Activated B cell treated with CpG ODN at 0.5 μM for 24 hours (primary cell): ENCODE measurements around the gene FAAP20. TPM values are rescaled to one million over a fixed set of nuclear protein-coding genes. Genes with fewer than 3 reads are reported as not detected.
"Not testable (repeated sequence)": the region's sequence is repeated elsewhere in the genome, so short reads cannot be mapped to it uniquely, and the experiment has no call there.

Source experiments
- ATAC-seq: fragments of 200-7000 bp; cut with Tn5 transposase; one replicate; pipeline ENCODE4 v1.10.0; 2021; ENCODE audit warnings: low read depth, mild to moderate bottlenecking, moderate library complexity
- CTCF ChIA-PET: fragments of 350-600 bp; sonication (Branson Sonifier 250); formaldehyde crosslinking; loops from one replicate; lab custom pipeline; 2021; ENCODE audit warnings: antibody characterized with exemption; lab: Charles Lee
- POLR2A ChIA-PET: fragments of 350-600 bp; sonication (Branson Sonifier 250); formaldehyde crosslinking; loops from one replicate; lab custom pipeline; 2021; ENCODE audit warnings: antibody characterized with exemption; lab: Charles Lee
- DNase-seq: peaks from one replicate; pipeline ENCODE4 v3.0.0; 2022
- H3K27ac Mint-ChIP-seq: one replicate; pipeline ENCODE4 v1.8.0; 2020; ENCODE audit warnings: mixed read lengths
- H3K27me3 Mint-ChIP-seq: one replicate; pipeline ENCODE4 v1.8.0; 2021; ENCODE audit warnings: mixed read lengths
- H3K36me3 Mint-ChIP-seq: one replicate; pipeline ENCODE4 v1.8.0; 2021; ENCODE audit warnings: low read depth, mixed read lengths
- H3K4me1 Mint-ChIP-seq: one replicate; pipeline ENCODE4 v1.8.0; 2021; ENCODE audit warnings: mixed read lengths
- H3K4me3 Mint-ChIP-seq: one replicate; pipeline ENCODE4 v1.8.0; 2020; ENCODE audit warnings: mild to moderate bottlenecking, mixed read lengths
- H3K9me3 Mint-ChIP-seq: one replicate; pipeline ENCODE4 v1.8.0; 2020; ENCODE audit warnings: mixed read lengths
- CTCF ChIP-seq: fragments of 200-600 bp; IDR thresholded peaks from one replicate; pipeline ENCODE4 v1.8.0; 2022; ENCODE audit warnings: antibody characterized with exemption, mild to moderate bottlenecking
- intact Hi-C: fragments of 100-400 bp; cut with micrococcal nuclease; formaldehyde crosslinking; loops from one replicate; pipeline ENCODE4 v1.15.1; 2024
- total RNA-seq: library from RNA; stranded (reverse); gene quantifications from 2 replicates; pipeline ENCODE4 v1.2.3, GENCODE V29; 2022

The FAAP20 gene
- total RNA-seq, 1 donor from 2014 or later: 73.7 TPM

DNA sequence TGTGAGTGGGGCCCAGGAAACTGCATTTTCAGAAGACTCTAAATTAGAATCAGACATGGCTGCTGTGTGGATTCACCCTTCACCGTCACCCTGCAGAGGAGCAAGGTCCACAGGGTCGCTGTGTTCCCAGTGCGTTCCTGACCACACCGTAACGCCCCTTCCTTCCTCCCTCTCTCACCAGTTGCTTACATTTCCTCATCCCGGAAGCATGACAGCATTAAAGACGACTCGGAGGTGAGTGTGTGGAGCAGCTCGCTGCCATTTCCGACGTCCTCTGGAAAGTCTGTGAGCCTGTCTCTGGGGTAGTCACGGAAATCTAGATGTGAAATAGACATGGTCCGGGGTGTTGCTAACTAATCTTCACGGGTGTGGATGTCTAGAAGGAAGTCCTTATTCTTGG lies 45.9 kb downstream of the FAAP20 start:
- Mint-ChIP-seq H3K27me3 (no peaks in the 10 kb centered on the region), H3K4me3 (no peak overlapping the region), H3K9me3 (no peaks in the 10 kb centered on the region), H3K36me3 (peaks cover 30% of the 10 kb centered on the region), H3K27ac (no peak overlapping the region), H3K4me1 (no peaks in the 10 kb centered on the region)
- no peak for TF ChIP-seq CTCF
- DNase-seq: no peak
- ChIA-PET CTCF (interaction anchor here (1.1 kb wide), 1 partner anchor 9 kb away, joined by 3 read pairs; no protein-coding TSS in a partner anchor), POLR2A (no interaction called here)
- ATAC-seq: no peak
- intact Hi-C loops: no loop called here

- intact Hi-C loops, DNase-seq: not testable (repeated sequence)
These were observed 46.7 kb downstream of the FAAP20 start for GRCh38 chr1:2147869-2148268.

GRCh38 chr1:2146836-2147517 lies 47.6 kb downstream of the FAAP20 start:
- Mint-ChIP-seq H3K4me1 (no peaks in the 10 kb centered on the region), H3K36me3 (peaks cover 19% of the 10 kb centered on the region), H3K9me3 (no peaks in the 10 kb centered on the region), H3K27me3 (no peaks in the 10 kb centered on the region), H3K4me3 (no peak overlapping the region), H3K27ac (no peak overlapping the region)
- no peak for TF ChIP-seq CTCF
- DNase-seq (no peak), ATAC-seq (no peak)
- CTCF ChIA-PET: no interaction called here
- POLR2A ChIA-PET: no interaction called here
- intact Hi-C loops: no loop called here

More at GRCh38 chr1:2147869-2148268, 46.7 kb downstream of the FAAP20 start:
- POLR2A ChIA-PET, H3K4me3 Mint-ChIP-seq, H3K4me1 Mint-ChIP-seq, H3K27ac Mint-ChIP-seq, H3K27me3 Mint-ChIP-seq, H3K9me3 Mint-ChIP-seq, CTCF ChIA-PET, ATAC-seq: not testable (repeated sequence)
- H3K36me3 Mint-ChIP-seq: peaks cover 23% of the 10 kb centered on the region

DNA sequence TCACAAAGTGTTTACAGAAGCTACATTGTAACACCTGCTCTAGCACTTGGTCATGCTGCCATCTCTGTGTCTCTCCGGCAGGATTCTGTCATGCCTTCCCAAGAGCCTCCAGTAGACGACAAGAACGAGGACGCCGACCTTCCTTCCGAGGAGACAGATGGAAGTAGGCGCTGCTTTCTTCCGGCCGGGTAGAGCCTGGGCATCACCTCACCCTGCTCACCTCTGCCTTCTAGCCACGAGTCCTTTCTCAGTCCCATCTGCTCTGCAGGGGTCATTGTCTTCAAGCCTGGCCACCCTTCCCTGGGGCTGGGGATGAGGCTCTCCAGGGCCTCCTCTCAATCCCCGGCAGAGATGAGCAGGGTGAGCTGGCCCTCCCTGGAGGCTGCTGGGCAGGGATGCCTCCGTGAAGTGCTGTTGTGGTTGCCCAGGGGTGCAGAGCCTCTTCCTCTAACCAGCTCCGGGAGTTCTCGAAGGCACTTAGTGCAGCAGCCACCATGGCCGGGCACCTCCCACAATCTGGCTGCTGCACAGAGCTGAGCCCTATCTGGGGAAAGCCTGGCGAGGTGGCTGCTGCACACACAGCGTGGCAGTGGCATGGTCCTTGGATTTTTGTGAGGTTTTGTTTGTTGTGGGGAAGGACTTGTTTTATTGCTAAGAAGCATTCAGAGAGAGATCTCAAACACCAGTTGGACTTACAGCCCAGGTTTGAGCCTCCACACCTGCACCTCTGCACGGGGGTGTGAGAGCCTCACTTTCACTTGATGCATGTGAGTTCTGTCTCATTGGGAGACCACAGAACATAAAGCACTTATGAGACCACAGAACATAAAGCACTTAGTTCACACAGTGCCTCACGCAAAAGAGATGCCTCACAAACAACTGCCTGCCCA lies 48.4 kb downstream of the FAAP20 start:
- POLR2A ChIA-PET: no interaction called here
- Mint-ChIP-seq H3K4me1 (no peaks in the 10 kb centered on the region), H3K36me3 (peaks cover 15% of the 10 kb centered on the region), H3K27ac (no peak overlapping the region), H3K27me3 (no peaks in the 10 kb centered on the region), H3K9me3 (no peaks in the 10 kb centered on the region), H3K4me3 (no peak overlapping the region)
- DNase-seq (no peak), ATAC-seq (no peak)
- CTCF ChIA-PET: no interaction called here
- intact Hi-C loops: no loop called here
- no peak for TF ChIP-seq CTCF

GRCh38 chr1:2144501-2145090 lies 50.0 kb downstream of the FAAP20 start:
- POLR2A ChIA-PET: no interaction called here
- intact Hi-C loops: no loop called here
- H3K36me3 Mint-ChIP-seq: peaks cover 8% of the 10 kb centered on the region
- CTCF ChIA-PET: no interaction called here
- H3K9me3 Mint-ChIP-seq: no peaks in the 10 kb centered on the region
- peaks cover 3% of the 10 kb centered on the region for H3K4me1 Mint-ChIP-seq
- DNase-seq (no peak), ATAC-seq (no peak)
- H3K4me3 Mint-ChIP-seq: no peak overlapping the region
- no peak for TF ChIP-seq CTCF
- H3K27ac Mint-ChIP-seq: no peak overlapping the region
- H3K27me3 Mint-ChIP-seq: no peaks in the 10 kb centered on the region
